Raji (cell line): ENCODE measurements around the gene FMNL1.

Experiments used
- POLR2A ChIP-seq: IDR thresholded peaks from 2 replicates; pipeline ENCODE4 v1.6.1; 2011; ENCODE audit warnings: low read depth, low read length, control low read depth; ENCODE audit not compliant: insufficient read depth

FMNL1 gene

DNA sequence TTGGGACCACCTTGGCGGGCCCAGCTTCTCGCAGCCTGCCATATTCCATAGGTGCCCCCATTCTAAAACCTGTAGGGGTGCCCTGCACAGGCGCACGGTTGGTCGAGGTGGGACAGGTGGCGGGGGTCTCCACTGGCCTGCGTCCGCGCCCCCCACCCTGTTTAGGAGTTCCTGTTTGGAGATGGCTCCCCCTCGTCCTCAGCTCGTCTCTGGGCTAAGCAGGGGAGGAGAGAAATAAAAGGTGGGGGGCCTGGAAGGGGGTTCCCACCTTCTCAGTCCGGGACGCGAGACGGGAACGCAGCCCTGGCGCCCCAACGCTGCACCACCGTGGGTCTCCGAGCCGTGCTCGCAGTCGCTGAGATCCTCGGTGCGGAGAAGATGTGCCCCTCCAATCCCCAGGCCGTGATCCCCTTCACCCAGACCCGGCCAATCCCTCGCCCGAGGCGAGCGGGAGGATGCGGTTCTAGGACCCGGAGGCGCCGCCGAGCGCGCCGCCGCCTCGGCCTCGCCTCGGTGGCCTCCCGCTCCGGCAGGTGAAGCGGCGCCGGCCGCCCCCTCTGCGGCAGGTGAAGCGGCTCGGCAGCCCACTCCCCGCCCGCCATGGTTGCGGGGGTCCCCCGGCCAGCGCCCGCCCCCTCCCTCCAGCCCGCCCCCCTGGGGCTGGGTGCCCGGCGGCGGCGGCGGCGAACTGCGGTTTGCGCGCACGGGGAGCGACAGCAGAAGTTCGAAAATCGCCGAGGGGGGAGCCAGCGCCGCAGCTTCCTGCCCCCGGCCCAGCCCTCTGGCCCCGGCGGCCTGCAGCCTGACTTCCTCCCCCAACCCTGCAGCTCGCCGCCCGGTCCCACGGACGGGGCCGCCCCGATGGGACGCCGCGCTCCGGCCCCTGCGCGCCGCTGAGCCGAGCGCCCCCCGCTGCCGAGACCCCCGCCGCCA is at the start of gene FMNL1:
FMNL1 (plus strand) TSS at position 805 of the 933 bp plus-strand sequence. CDS start 240 bp downstream, outside the sequence.
- peak; percentile 46 for TF ChIP-seq POLR2A

GRCh38 chr17:45172232-45172540 is 49.5 kb upstream of the FMNL1 start:
- TF ChIP-seq POLR2A, result no peak

DNA sequence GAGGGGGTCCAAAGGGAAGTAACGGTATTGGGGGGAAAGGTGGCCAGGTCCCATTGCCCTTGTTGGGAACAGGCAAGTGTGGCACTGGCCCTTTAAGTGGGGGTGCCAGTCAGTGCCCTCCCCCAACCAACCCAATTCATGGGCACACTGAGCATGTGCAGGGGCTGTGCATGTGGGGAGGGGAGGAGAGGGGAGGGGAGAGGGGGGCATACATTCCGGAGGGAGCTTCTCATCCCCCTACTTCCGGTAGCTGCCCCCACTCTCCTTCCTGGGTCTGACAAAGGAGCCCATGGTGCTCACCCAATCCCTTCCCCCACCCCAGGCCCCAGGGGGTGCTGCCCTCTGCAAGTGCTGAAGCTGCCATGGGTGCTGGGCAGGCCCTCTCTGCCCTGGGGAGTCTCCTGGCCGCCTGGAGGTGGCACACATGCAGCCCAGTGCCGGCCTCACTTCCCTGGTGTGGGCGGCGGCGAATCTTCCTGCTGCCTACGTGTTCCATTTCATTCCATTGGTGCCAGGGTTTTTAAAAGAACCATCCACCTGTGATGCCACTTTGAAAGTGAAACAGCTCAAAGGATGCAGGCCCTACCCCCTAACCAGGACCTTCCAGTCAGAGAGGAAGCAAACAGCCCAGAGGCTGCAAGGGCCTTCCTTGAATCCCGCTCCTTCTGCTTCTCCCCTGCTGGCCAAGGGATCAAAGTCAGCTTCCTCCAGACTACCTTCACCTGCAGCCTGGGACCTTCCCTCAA is 49.0 kb upstream of the FMNL1 start:
- TF ChIP-seq POLR2A, result peak; percentile 40

DNA sequence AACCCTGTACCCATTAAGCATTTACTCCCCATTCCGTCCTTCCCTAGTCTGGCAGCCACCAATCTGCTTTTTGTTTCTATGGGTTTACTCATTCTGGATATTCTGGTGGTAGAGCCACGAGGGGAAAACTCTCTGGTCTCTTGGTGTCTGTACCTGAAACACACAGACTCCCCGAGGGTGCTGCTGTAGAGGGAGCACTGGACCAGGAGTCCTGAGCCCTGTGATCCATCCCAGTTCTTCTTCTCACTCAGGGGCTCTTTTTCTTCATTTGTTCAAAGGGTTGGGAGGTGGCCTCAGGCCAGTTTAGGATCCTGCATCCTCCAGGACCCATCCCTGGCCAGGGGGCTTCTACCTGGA is 45.9 kb upstream of the FMNL1 start:
- no peak for TF ChIP-seq POLR2A

DNA sequence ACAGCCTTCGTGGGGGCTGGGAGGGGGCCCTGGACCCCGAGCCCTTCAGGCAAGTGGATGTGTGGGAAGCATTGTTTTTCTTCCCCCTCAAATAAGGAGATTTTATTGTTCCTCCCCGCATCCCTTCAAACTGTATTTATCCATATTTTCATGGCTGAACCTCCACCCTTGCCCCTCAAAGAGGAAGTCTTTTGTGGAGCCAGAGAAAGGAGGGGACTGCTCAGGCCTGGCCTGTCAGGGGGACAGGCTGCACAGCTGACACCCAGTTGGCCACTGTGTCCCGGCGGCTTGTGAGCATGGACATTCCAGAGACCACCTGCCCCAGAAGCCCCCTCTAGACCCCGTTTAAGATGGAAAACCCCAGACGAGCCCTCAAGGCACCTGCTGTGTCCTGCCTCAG is 44.1 kb upstream of the FMNL1 start:
- TF ChIP-seq POLR2A, result no peak

- no peak for TF ChIP-seq POLR2A
Measured at GRCh38 chr17:45184144-45184543, 37.5 kb upstream of the FMNL1 start.

DNA sequence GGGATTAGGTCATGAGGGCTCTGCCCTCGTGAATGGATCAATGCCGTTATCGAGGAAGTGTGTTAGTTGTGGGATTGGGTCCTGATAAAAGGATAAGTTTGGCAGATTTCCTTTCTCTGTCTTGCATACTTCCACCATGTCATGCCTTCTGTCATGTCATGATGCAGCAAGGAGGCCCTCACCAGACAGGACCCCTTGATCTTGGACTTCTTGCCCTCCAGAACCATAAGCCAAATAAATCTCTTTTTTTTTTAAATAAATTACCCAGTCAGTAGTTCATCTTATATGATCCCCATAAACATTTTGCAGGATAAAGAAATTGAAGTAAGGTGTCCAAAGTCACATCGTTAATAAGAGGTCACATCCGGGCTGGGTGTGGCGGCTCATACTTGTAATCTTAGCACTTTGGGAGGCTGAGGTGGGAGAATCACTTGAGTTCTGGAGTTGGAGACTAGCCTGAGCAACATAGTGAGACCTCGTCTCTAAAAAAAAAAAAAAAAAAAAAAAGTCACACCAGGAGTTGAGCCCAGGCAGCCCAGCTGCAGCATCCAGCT is 34.8 kb upstream of the FMNL1 start:
- TF ChIP-seq POLR2A, result no peak

DNA sequence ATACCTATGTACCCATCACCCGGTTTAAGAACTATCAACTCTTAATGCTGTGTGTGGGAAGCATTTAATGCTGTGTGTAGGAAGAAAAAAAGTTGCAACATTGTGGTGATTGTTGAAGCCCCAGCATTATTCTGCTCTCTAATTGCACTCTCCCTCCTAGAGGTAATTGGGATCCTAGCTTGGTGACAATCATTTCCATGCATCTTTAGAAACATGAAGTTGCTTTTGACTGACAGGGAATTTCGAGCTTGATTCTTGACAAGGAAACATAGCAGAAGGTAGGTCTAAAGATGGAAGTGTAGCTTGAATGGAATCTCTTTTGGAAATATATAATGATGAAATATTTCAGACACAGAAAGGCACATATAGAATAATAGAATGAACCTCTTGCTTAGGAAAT is 32.7 kb upstream of the FMNL1 start:
- TF ChIP-seq POLR2A, result no peak

DNA sequence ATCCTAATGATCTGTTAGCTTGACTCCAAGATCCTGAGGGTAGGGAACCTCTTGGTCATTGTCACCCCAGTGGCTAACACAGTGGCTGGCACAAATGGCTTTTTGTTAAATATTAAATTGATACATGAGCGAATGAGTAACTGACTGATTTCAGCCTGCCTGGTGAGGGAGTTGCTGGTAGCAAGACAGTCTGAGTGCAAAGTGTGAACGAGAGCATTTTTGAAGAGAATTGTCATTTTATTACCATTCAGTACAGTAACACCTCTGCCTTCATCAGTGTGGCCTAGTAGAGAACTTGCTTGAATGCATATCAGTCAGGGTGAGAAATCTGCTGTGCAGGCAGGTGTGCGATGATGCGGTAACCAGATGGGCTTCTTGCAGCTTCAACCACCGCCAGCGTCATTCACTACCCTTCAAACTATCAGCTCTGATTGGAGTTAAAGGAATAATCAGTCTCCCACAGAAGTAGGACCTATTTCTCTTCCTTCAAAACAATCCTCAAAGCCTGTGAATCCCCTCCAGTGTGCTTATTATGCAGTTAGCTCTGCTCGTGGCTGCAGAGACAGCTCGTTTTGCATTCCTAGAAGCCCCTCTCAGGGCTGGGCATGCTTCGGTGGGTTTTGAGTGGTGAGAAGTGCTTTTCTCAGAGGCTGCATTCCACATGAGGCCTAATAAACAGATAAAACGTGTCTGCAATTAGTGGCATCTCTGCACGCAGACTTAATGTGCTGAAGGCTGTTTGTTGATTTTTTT is 31.0 kb upstream of the FMNL1 start:
- no peak for TF ChIP-seq POLR2A

- no peak for TF ChIP-seq POLR2A
Measured at GRCh38 chr17:45195424-45195823, 26.3 kb upstream of the FMNL1 start.

DNA sequence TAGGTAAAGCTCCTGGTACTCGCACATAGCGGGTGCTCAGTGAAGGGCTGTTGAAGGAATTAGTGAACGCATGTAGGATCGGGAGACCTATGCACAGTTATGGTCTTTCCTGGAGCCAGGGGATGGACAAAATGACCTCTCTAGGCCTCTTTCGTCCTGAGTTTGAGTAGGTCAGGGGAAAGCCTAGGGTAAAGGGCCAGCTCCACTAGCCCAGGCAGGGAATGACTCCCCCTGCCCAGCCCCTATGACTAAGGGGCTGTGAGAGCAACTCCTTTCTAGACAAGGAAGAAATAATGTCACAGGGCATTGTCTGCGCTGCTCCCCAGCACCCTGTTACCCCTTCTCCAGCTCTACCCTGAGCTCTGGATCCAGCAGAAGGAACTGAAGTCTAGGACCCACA is 24.6 kb upstream of the FMNL1 start:
- TF ChIP-seq POLR2A, result no peak

DNA sequence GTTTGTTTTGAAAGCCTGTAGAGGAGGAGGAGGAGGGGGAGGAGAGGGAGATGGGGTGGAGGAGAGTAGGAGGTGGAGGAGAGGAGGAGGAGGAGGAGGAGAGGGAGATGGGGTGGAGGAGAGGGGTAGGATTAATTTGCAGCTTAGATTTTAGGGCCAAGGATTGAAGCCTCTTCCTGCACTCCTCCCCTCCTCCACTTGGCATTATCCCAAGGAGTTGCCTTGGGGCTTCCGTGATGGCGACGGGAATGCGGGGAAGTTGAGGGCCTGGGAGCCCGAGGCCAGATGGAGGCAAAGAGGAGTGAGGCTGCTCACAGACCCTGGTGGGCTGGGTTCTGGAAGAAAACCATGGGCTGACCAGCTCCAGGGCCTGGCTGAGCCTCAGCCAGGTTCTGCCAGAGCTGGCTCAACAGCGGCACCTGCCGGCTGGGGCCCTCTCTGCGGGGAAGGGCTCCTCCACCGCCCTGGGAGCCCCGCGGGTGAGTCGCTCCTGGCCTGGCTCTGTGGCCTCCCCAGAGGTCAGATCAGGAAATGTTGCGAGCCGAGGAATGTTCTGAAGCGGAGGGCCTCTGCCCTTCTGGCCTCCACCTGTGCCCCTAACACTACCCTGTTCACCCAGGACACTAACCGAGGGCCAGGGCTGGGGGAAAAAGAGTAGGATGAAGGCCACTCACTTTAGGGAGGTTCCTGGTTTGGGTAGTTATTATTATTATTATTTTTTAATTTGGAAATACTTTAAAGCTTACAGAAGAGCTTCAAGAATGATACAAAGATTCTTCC is 23.9 kb upstream of the FMNL1 start:
- no peak for TF ChIP-seq POLR2A

DNA sequence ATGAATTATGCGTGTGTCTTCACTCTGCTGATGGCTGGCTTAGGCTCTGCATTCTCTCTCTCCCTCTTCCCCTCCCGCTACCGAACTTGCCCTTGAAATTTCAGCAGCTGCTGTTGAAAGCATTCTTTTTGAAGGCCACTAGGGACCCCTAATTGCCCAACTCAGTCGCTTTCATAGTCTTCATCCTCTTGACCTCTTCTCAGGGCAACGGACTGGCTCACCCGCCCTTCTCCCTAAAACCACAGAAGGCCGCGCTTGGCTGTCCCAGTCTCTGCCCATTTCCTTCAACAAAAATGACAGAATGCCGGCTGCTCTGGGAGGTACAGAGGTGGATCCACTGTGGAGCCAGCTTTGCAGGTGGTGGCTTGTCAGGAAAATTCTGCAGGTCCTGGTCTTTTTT is 21.0 kb upstream of the FMNL1 start:
- no peak for TF ChIP-seq POLR2A

GRCh38 chr17:45201457-45201856 is 20.2 kb upstream of the FMNL1 start:
- TF ChIP-seq POLR2A, result no peak
